C4-2B (cell line): ENCODE data around the gene TMEM72.

Experiments
- CTCF ChIP-seq: fragments of 450-650 bp; conservative IDR thresholded peaks from 2 replicates; pipeline ENCODE4 v1.5.1; 2017; ENCODE audit warnings: mild to moderate bottlenecking
- ZFX ChIP-seq: fragments of 450-650 bp; IDR thresholded peaks from 2 replicates; pipeline ENCODE4 v1.6.1; 2017

GRCh38 chr10:44966129-44966815, 55.1 kb downstream of the TMEM72 start:
- TF ChIP-seq CTCF (no peak), ZFX (no peak)
